GM12878 (cell line): ENCODE data around the gene LCN1. TPM values are rescaled to one million over a fixed set of nuclear protein-coding genes. Genes with fewer than 3 reads are reported as not detected.

Source experiments
- ATF7 ChIP-seq: fragments of 450-650 bp; IDR thresholded peaks from 2 replicates; pipeline ENCODE4 v1.6.1; 2016; ENCODE audit warnings: low read depth, mild to moderate bottlenecking
- BCL3 ChIP-seq: IDR thresholded peaks from 2 replicates; pipeline ENCODE4 v1.6.1; 2011; ENCODE audit warnings: borderline replicate concordance, low read depth, mild to moderate bottlenecking, moderate library complexity, low read length; ENCODE audit not compliant: insufficient read depth, poor library complexity, severe bottlenecking
- CEBPZ ChIP-seq: fragments of 150-350 bp; IDR thresholded peaks from 2 replicates; pipeline ENCODE4 v1.6.1; 2016; ENCODE audit warnings: low read depth, low read length
- CTCF ChIP-seq, 3 experiments: IDR thresholded peaks in 2 of 3; conservative IDR thresholded peaks in 1 of 3; 2 replicates each; pipeline ENCODE4 v1.5.1; 2011; ENCODE audit warnings: low read depth in 3 of 3, low read length in 3 of 3, mild to moderate bottlenecking in 3 of 3, control low read depth in 2 of 3, moderate library complexity in 2 of 3, inconsistent platforms in 1 of 3, mixed read lengths in 1 of 3; ENCODE audit not compliant: control insufficient read depth in 2 of 3, insufficient read depth in 1 of 3; ENCODE audit errors: extremely low read depth in 1 of 3
- GATAD2B ChIP-seq: fragments of 450-650 bp; conservative IDR thresholded peaks from 2 replicates; pipeline ENCODE4 v1.6.1; 2017; ENCODE audit warnings: low read depth, mild to moderate bottlenecking, moderate library complexity
- HDGF ChIP-seq: fragments of 450-650 bp; IDR thresholded peaks from 2 replicates; pipeline ENCODE4 v1.6.1; 2016; ENCODE audit warnings: antibody characterized with exemption
- IRF5 ChIP-seq: fragments of 450-650 bp; IDR thresholded peaks from 2 replicates; pipeline ENCODE4 v1.6.1; 2017; ENCODE audit warnings: borderline replicate concordance
- SMC3 ChIP-seq: IDR thresholded peaks from 2 replicates; pipeline ENCODE4 v1.6.1; 2011; ENCODE audit warnings: low read length, improper control_type of control experiment, borderline replicate concordance
- SRF ChIP-seq, 2 experiments: IDR thresholded peaks; 2 replicates each; pipeline ENCODE4 v1.6.1; 2011; ENCODE audit warnings: low read depth in 2 of 2, low read length in 2 of 2, mild to moderate bottlenecking in 1 of 2, moderate library complexity in 1 of 2
- TCF3 ChIP-seq: IDR thresholded peaks from 2 replicates; pipeline ENCODE4 v1.6.1; 2012; ENCODE audit warnings: low read depth, mild to moderate bottlenecking, low read length, borderline replicate concordance; ENCODE audit not compliant: insufficient read depth
- polyA plus RNA-seq, 11 experiments: library from polyadenylated mRNA; depleted of rRNA in 4 of 11; unstranded in 6 of 11; stranded (reverse) in 5 of 11; fragments of >200 nt; fragmentation: Nextera tagmentation in 4 of 11; fragmentation: Illumina TruSeq in 1 of 11; extraction: Ambion mirVana in 4 of 11; extraction: Trizol in 1 of 11; gene quantifications; 1 replicate in 1 of 11; 2 replicates in 10 of 11; pipeline versions ENCODE4 v1.2.1 to v1.2.3, GENCODE V29; 2011 to 2016; ENCODE audit warnings: inconsistent platforms in 2 of 11, missing spikeins in 2 of 11, low read depth in 1 of 11
- total RNA-seq, 4 experiments: library from RNA; depleted of rRNA in 3 of 4; stranded (reverse); fragments of >200 nt in 3 of 4; fragmentation: Illumina TruSeq in 1 of 4; extraction: Trizol in 1 of 4; gene quantifications; 2 replicates each; pipeline versions ENCODE4 v1.2.1 to v1.2.3, GENCODE V29; 2013 to 2021
- TF ChIP-seq, protein P1 (sequence below): IDR thresholded peaks from 2 replicates; pipeline ENCODE4 v1.6.1; 2012; ENCODE audit warnings: low read depth, low read length, improper control_type of control experiment

LCN1 gene
- total and polyA plus RNA-seq, 10 of the 15 experiments (the other 5 are each of a cell fraction or from before 2014, with no cell fraction given) = not detected

DNA sequence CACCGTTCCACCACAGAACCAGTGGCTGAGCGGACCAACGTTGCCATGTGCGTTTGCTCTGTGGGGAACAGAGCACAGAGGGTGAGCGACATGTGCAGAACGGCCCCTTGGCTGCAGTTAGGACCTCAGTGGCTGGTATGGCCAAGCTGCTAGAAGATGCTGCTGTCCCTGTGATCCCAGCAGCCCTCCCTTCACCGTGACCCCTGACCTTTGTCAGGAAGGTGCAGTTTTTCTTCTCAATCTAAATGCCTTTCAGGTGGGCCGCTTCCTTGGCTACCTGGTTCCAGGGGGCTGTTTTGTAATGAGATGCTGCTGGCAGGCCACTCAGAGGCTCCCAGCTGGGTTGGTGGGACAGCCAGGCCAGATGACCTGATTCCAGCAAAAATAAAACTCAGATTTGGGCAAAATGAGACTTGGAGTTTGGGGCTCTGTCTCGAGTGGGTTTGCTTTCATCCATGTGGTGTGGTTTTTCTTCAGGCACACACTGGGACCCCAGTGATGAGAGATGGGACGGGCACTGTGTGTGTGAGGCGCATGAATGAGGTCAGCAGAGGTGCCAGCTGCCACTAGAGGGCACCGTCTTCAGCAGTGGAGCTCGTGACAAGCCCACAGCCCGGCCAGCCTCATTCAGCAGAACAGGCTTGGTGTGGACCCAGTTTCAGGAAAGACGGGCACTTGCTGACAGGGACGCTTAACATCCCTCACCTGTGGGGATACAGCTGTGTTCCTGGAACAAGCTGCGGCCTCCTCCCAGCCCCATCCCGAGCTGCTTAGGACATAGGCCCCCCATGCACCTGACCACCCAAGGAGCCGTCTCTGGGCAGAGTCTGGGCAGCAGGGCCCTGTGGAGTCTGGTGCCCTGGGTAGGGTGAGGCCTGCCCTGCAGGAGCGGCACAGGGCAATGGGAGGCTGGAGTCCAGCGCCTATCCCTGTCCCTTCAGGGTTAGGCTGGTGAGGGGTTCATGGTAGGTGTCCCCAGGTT is 16.7 kb upstream of the LCN1 start (continued):
- TF ChIP-seq SRF (IDR thresholded peaks at IDR 0.05; ENCODE audit: low read depth in 2 of 2, low read length in 2 of 2) = no peak
- no peak for TF ChIP-seq IRF5
- TF ChIP-seq, protein P1, sequence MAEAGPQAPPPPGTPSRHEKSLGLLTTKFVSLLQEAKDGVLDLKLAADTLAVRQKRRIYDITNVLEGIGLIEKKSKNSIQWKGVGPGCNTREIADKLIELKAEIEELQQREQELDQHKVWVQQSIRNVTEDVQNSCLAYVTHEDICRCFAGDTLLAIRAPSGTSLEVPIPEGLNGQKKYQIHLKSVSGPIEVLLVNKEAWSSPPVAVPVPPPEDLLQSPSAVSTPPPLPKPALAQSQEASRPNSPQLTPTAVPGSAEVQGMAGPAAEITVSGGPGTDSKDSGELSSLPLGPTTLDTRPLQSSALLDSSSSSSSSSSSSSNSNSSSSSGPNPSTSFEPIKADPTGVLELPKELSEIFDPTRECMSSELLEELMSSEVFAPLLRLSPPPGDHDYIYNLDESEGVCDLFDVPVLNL = no peak
- peak; percentile 22 for TF ChIP-seq BCL3
- TF ChIP-seq GATAD2B = no peak
- TF ChIP-seq ATF7 = 0 out of 2 replicates have a peak, but pooled peaks have one; percentile 23
- TF ChIP-seq TCF3 = no peak
- TF ChIP-seq CTCF (IDR thresholded peaks at IDR 0.05 in 2 of 3, conservative IDR thresholded peaks at IDR 0.05 in 1 of 3; ENCODE audit: control insufficient read depth in 2 of 3, extremely low read depth in 1 of 3, insufficient read depth in 1 of 3, low read depth in 3 of 3, low read length in 3 of 3) = peak; percentile 71 to 90 (median 80)
- no peak for TF ChIP-seq CEBPZ
- 0 out of 2 replicates have a peak, but pooled peaks have one; percentile 16 for TF ChIP-seq HDGF
- TF ChIP-seq SMC3 = peak; percentile 18; the same call in 1 of the 2 replicates
